Ovary (tissue), 3 donors: ENCODE results near the gene SPATA22.

Experiments used
- CTCF ChIP-seq, 3 donors: fragments of 450-650 bp in 2 of 3; fragments of 200-600 bp in 1 of 3; IDR thresholded peaks; one replicate each; pipeline versions ENCODE4 v1.5.1 to v1.8.0; 2016 to 2022; ENCODE audit warnings: antibody characterized with exemption in 3 of 3, mild to moderate bottlenecking in 1 of 3
- POLR2A ChIP-seq: fragments of 450-650 bp; IDR thresholded peaks from one replicate; pipeline ENCODE4 v1.6.1; 2017; ENCODE audit warnings: antibody characterized with exemption, mild to moderate bottlenecking, moderate library complexity
- donor health status: DM: no; HTN: no; CAD: no.

GRCh38 chr17:3433741-3434140, 37.9 kb downstream of the SPATA22 start, which contains the start of gene OR1E2:
- TF ChIP-seq CTCF (IDR thresholded peaks at IDR 0.05) (no peak), POLR2A (no peak)
